ENCODE measurements around the gene RNF39. TPM values are rescaled to one million over a fixed set of nuclear protein-coding genes. Genes with fewer than 3 reads are reported as not detected.

Gene RNF39
- total and polyA plus RNA-seq, 2 of the 13 experiments (the other 11 are each of a cell fraction or from before 2014, with no cell fraction given) = 0.13 to 1.8 TPM

DNA sequence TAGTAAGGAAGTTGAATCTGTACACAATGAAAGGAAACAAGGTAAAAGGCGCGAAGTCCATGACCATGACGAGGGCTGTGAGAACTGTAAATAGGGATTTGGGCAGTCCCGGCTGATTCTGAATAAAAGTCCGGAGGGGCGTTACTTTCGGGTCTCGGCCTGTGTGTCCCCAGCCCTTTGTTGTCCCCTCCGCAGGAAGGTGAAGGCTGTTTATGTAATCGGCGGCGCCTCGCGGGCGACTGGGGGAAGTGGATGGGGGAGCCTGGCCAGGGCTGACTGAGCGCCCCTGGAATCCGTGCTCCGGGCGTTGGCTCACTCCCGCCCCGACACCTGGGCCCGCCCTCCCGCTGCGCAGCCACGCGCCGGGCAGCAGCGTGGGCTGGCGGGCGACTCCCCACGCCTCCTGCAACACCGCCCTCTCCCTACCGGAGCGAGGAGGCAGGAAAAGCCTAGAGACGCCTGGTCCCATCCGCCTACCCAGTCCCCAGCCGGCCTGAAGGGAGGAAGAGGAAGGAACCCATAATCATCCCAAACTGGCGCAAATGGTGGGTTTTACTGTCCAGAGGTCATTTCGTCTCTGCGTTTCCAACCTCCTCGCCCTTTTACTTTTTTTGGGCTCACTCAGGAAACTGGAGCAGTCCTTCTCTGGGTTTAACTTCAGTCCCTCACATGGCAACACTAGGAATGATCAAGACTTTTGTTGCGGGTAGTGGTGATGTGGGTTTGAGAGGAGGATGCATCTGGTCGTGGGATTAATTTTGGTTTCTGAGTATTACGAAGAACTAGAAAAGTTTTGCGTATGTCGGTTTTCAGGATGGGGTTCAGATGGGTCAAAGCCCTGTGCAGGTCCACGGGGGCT is 25.2 kb upstream of the RNF39 start (continued):
- TF ChIP-seq SP5 (CRISPR knock-in tag; IDR thresholded peaks at IDR 0.05; ENCODE audit: borderline replicate concordance, low read depth) = no peak; the same call in 1 of the 2 replicates
- peak; percentile 83; the same call in 1 of the 3 replicates for TF ChIP-seq MXI1 (IDR thresholded peaks at IDR 0.05; ENCODE audit: borderline replicate concordance, low read depth, low read length)
- no peak for TF ChIP-seq AGO2 (optimal IDR thresholded peaks at IDR 0.05; ENCODE audit: low read depth, low read length)
- 0 out of 2 replicates have a peak, but pooled peaks have one; percentile 56 for TF ChIP-seq MIER3 (CRISPR knock-in tag; IDR thresholded peaks at IDR 0.05; ENCODE audit: borderline replicate concordance)
- TF ChIP-seq ZNF841 (CRISPR knock-in tag; IDR thresholded peaks at IDR 0.05; ENCODE audit: borderline replicate concordance) = no peak
- TF ChIP-seq RBFOX2 (IDR thresholded peaks at IDR 0.05; ENCODE audit: low read depth, low read length) = peak; percentile 60
- TF ChIP-seq, protein P1, sequence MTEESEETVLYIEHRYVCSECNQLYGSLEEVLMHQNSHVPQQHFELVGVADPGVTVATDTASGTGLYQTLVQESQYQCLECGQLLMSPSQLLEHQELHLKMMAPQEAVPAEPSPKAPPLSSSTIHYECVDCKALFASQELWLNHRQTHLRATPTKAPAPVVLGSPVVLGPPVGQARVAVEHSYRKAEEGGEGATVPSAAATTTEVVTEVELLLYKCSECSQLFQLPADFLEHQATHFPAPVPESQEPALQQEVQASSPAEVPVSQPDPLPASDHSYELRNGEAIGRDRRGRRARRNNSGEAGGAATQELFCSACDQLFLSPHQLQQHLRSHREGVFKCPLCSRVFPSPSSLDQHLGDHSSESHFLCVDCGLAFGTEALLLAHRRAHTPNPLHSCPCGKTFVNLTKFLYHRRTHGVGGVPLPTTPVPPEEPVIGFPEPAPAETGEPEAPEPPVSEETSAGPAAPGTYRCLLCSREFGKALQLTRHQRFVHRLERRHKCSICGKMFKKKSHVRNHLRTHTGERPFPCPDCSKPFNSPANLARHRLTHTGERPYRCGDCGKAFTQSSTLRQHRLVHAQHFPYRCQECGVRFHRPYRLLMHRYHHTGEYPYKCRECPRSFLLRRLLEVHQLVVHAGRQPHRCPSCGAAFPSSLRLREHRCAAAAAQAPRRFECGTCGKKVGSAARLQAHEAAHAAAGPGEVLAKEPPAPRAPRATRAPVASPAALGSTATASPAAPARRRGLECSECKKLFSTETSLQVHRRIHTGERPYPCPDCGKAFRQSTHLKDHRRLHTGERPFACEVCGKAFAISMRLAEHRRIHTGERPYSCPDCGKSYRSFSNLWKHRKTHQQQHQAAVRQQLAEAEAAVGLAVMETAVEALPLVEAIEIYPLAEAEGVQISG (CRISPR knock-in tag; IDR thresholded peaks at IDR 0.05) = peak; percentile 85; the same call in 1 of the 2 replicates
- TF ChIP-seq, protein P2, sequence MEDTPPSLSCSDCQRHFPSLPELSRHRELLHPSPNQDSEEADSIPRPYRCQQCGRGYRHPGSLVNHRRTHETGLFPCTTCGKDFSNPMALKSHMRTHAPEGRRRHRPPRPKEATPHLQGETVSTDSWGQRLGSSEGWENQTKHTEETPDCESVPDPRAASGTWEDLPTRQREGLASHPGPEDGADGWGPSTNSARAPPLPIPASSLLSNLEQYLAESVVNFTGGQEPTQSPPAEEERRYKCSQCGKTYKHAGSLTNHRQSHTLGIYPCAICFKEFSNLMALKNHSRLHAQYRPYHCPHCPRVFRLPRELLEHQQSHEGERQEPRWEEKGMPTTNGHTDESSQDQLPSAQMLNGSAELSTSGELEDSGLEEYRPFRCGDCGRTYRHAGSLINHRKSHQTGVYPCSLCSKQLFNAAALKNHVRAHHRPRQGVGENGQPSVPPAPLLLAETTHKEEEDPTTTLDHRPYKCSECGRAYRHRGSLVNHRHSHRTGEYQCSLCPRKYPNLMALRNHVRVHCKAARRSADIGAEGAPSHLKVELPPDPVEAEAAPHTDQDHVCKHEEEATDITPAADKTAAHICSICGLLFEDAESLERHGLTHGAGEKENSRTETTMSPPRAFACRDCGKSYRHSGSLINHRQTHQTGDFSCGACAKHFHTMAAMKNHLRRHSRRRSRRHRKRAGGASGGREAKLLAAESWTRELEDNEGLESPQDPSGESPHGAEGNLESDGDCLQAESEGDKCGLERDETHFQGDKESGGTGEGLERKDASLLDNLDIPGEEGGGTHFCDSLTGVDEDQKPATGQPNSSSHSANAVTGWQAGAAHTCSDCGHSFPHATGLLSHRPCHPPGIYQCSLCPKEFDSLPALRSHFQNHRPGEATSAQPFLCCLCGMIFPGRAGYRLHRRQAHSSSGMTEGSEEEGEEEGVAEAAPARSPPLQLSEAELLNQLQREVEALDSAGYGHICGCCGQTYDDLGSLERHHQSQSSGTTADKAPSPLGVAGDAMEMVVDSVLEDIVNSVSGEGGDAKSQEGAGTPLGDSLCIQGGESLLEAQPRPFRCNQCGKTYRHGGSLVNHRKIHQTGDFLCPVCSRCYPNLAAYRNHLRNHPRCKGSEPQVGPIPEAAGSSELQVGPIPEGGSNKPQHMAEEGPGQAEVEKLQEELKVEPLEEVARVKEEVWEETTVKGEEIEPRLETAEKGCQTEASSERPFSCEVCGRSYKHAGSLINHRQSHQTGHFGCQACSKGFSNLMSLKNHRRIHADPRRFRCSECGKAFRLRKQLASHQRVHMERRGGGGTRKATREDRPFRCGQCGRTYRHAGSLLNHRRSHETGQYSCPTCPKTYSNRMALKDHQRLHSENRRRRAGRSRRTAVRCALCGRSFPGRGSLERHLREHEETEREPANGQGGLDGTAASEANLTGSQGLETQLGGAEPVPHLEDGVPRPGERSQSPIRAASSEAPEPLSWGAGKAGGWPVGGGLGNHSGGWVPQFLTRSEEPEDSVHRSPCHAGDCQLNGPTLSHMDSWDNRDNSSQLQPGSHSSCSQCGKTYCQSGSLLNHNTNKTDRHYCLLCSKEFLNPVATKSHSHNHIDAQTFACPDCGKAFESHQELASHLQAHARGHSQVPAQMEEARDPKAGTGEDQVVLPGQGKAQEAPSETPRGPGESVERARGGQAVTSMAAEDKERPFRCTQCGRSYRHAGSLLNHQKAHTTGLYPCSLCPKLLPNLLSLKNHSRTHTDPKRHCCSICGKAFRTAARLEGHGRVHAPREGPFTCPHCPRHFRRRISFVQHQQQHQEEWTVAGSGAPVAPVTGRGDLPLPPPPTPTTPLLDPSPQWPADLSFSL (CRISPR knock-in tag; IDR thresholded peaks at IDR 0.05) = no peak
- TF ChIP-seq ZNF546 (CRISPR knock-in tag; conservative IDR thresholded peaks at IDR 0.05) = no peak
- TF ChIP-seq, protein P3, sequence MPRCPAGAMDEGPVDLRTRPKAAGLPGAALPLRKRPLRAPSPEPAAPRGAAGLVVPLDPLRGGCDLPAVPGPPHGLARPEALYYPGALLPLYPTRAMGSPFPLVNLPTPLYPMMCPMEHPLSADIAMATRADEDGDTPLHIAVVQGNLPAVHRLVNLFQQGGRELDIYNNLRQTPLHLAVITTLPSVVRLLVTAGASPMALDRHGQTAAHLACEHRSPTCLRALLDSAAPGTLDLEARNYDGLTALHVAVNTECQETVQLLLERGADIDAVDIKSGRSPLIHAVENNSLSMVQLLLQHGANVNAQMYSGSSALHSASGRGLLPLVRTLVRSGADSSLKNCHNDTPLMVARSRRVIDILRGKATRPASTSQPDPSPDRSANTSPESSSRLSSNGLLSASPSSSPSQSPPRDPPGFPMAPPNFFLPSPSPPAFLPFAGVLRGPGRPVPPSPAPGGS (CRISPR knock-in tag; IDR thresholded peaks at IDR 0.05) = no peak; the same call in none of the 2 replicates
- TF ChIP-seq ZNF343 (CRISPR knock-in tag; IDR thresholded peaks at IDR 0.05) = peak; percentile 73
- TF ChIP-seq, protein P4, sequence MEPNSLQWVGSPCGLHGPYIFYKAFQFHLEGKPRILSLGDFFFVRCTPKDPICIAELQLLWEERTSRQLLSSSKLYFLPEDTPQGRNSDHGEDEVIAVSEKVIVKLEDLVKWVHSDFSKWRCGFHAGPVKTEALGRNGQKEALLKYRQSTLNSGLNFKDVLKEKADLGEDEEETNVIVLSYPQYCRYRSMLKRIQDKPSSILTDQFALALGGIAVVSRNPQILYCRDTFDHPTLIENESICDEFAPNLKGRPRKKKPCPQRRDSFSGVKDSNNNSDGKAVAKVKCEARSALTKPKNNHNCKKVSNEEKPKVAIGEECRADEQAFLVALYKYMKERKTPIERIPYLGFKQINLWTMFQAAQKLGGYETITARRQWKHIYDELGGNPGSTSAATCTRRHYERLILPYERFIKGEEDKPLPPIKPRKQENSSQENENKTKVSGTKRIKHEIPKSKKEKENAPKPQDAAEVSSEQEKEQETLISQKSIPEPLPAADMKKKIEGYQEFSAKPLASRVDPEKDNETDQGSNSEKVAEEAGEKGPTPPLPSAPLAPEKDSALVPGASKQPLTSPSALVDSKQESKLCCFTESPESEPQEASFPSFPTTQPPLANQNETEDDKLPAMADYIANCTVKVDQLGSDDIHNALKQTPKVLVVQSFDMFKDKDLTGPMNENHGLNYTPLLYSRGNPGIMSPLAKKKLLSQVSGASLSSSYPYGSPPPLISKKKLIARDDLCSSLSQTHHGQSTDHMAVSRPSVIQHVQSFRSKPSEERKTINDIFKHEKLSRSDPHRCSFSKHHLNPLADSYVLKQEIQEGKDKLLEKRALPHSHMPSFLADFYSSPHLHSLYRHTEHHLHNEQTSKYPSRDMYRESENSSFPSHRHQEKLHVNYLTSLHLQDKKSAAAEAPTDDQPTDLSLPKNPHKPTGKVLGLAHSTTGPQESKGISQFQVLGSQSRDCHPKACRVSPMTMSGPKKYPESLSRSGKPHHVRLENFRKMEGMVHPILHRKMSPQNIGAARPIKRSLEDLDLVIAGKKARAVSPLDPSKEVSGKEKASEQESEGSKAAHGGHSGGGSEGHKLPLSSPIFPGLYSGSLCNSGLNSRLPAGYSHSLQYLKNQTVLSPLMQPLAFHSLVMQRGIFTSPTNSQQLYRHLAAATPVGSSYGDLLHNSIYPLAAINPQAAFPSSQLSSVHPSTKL (CRISPR knock-in tag; IDR thresholded peaks at IDR 0.05) = peak; percentile 87
- TF ChIP-seq GTF3A (CRISPR knock-in tag; conservative IDR thresholded peaks at IDR 0.05) = 0 out of 2 replicates have a peak, but pooled peaks have one; percentile 65

Measured in HepG2 (cell line).